HepG2 (cell line): ENCODE results near the gene UPF3A.

Experiments
- ADNP ChIP-seq: sonication (generic); formaldehyde crosslinking; IDR thresholded peaks from 2 replicates; pipeline ENCODE4 v1.4.0; 2020; ENCODE audit warnings: missing genetic modification reagents
- ATAD3A ChIP-seq: sonication (generic); formaldehyde crosslinking; IDR thresholded peaks from 2 replicates; pipeline ENCODE4 v1.4.0; 2020; ENCODE audit warnings: missing genetic modification reagents
- GABPA ChIP-seq, 2 experiments: IDR thresholded peaks; 2 replicates each; pipeline ENCODE4 v1.6.1; 2011 to 2016; ENCODE audit warnings: low read depth in 2 of 2, low read length in 1 of 2, missing biosample characterization in 1 of 2, missing genetic modification characterization in 1 of 2
- NFE2L1 ChIP-seq: sonication (generic); formaldehyde crosslinking; IDR thresholded peaks from 2 replicates; pipeline ENCODE4 v1.4.0; 2020; ENCODE audit warnings: missing genetic modification reagents, mild to moderate bottlenecking, borderline replicate concordance
- NFYB ChIP-seq: sonication (generic); formaldehyde crosslinking; IDR thresholded peaks from 2 replicates; pipeline ENCODE4 v1.4.0; 2020; ENCODE audit warnings: missing genetic modification reagents
- SNAI1 ChIP-seq: sonication (generic); formaldehyde crosslinking; IDR thresholded peaks from 2 replicates; pipeline ENCODE4 v1.5.0; 2020; ENCODE audit warnings: mild to moderate bottlenecking, missing genetic modification reagents, borderline replicate concordance
- ZFX ChIP-seq: sonication (generic); formaldehyde crosslinking; IDR thresholded peaks from 2 replicates; pipeline ENCODE4 v1.4.0; 2020; ENCODE audit warnings: mild to moderate bottlenecking, low read depth, missing genetic modification reagents, moderate library complexity
- ZNF12 ChIP-seq: sonication (generic); formaldehyde crosslinking; IDR thresholded peaks from 2 replicates; pipeline ENCODE4 v1.5.0; 2020; ENCODE audit warnings: missing genetic modification reagents
- TF ChIP-seq, protein P1 (sequence below): sonication (generic); formaldehyde crosslinking; IDR thresholded peaks from 2 replicates; pipeline ENCODE4 v1.5.0; 2020; ENCODE audit warnings: mild to moderate bottlenecking, missing genetic modification reagents, moderate library complexity

DNA sequence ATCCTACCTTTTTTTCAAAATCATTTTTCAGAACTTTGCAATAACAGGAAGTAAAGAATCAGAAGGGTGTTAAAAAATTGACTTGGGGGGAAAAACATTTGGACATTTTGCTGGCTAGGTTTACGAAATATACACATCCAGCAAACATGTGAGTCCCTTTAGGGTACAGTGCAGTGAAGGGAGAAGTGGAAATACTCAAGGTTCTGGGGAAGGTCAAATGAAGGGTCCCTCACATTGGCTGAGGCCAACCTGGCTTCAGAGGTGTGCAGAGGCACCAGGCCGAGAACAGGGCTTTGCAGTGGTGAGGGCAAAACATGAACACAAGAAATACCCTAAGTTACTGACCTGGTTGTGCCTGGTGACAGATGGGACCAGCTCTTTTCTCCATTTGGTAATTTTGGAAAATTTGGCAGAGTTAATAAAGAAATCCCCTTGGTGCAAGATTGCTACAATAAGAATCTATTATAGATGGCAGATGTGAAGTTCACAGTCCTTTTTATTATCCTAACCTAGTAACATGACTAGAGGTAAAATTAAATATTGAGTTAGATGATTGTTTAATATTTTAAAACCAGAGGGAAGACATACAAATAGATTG lies 1.5 kb upstream of the UPF3A start:
- TF ChIP-seq ZFX, result no peak
- TF ChIP-seq ADNP (CRISPR knock-in tag), result no peak
- TF ChIP-seq, protein P1, sequence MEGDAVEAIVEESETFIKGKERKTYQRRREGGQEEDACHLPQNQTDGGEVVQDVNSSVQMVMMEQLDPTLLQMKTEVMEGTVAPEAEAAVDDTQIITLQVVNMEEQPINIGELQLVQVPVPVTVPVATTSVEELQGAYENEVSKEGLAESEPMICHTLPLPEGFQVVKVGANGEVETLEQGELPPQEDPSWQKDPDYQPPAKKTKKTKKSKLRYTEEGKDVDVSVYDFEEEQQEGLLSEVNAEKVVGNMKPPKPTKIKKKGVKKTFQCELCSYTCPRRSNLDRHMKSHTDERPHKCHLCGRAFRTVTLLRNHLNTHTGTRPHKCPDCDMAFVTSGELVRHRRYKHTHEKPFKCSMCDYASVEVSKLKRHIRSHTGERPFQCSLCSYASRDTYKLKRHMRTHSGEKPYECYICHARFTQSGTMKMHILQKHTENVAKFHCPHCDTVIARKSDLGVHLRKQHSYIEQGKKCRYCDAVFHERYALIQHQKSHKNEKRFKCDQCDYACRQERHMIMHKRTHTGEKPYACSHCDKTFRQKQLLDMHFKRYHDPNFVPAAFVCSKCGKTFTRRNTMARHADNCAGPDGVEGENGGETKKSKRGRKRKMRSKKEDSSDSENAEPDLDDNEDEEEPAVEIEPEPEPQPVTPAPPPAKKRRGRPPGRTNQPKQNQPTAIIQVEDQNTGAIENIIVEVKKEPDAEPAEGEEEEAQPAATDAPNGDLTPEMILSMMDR (CRISPR knock-in tag), result no peak
- no peak for TF ChIP-seq NFE2L1
- no peak for TF ChIP-seq GABPA (IDR thresholded peaks at IDR 0.05; ENCODE audit: low read depth, low read length)
- no peak for TF ChIP-seq GABPA (CRISPR knock-in tag; IDR thresholded peaks at IDR 0.05; ENCODE audit: low read depth)
- no peak for TF ChIP-seq ZNF12 (CRISPR knock-in tag)
- no peak for TF ChIP-seq NFYB (CRISPR knock-in tag)
- TF ChIP-seq SNAI1 (CRISPR knock-in tag), result no peak
- TF ChIP-seq ATAD3A (CRISPR knock-in tag), result no peak
